Measurements from ENCODE around the gene ANXA6. TPM values are rescaled to one million over a fixed set of nuclear protein-coding genes. Genes with fewer than 3 reads are reported as not detected.
A peak's percentile ranks its signal among the peaks of the same experiment; 100 is the strongest.
"Not testable (repeated sequence)": the region's sequence is repeated elsewhere in the genome, so short reads cannot be mapped to it uniquely, and the experiment has no call there.

The ANXA6 gene
- polyA plus RNA-seq, 4 donors, result 7.2 to 74.9 (median 46.7) TPM

- WGBS, 3 donors, result 95 to 96% (median 96%) methylated on average over 1 of the region's 1 CpG
- FAIRE-seq, result no peak
These were observed 20.8 kb upstream of the ANXA6 start for GRCh38 chr5:151178372-151178771.

GRCh38 chr5:151176268-151176667, 18.7 kb upstream of the ANXA6 start:
- not testable (repeated sequence) for H3K36me3 ChIP-seq (ENCODE audit: control insufficient read depth in 3 of 3, insufficient read depth in 2 of 3, low read depth in 1 of 3, low read length in 3 of 3); H3K9me3 ChIP-seq (ENCODE audit: control insufficient read depth in 2 of 2, insufficient read depth in 1 of 2, low read depth in 1 of 2, low read length in 1 of 2); H3K4me3 ChIP-seq (ENCODE audit: low read depth in 1 of 3, low read length in 3 of 3); FAIRE-seq; DNase-seq; H3K4me1 ChIP-seq (ENCODE audit: control insufficient read depth in 3 of 3, insufficient read depth in 2 of 3, low read depth in 1 of 3, low read length in 2 of 3); H3K27ac ChIP-seq (ENCODE audit: low read depth in 1 of 3, low read length in 2 of 3); H3K27me3 ChIP-seq (ENCODE audit: control insufficient read depth in 3 of 3, insufficient read depth in 3 of 3, low read length in 3 of 3)
- WGBS, 3 donors, result 56 to 94% (median 90%) methylated on average over 5 of the region's 5 CpGs

More at GRCh38 chr5:151178372-151178771, 20.8 kb upstream of the ANXA6 start:
- H3K4me3 ChIP-seq (ENCODE audit: low read depth in 1 of 3, low read length in 3 of 3), result no peak overlapping the region
- H3K27me3 ChIP-seq (ENCODE audit: control insufficient read depth in 3 of 3, insufficient read depth in 3 of 3, low read length in 3 of 3), result no peaks in the 10 kb centered on the region
- no peaks in the 10 kb centered on the region for H3K9me3 ChIP-seq (ENCODE audit: control insufficient read depth in 2 of 2, insufficient read depth in 1 of 2, low read depth in 1 of 2, low read length in 1 of 2)
- peaks cover 0 to 19% (median 0%) of the 10 kb centered on the region in 3 donors for H3K36me3 ChIP-seq (ENCODE audit: control insufficient read depth in 3 of 3, insufficient read depth in 2 of 3, low read depth in 1 of 3, low read length in 3 of 3)
- no peaks in the 10 kb centered on the region for H3K4me1 ChIP-seq (ENCODE audit: control insufficient read depth in 3 of 3, insufficient read depth in 2 of 3, low read depth in 1 of 3, low read length in 2 of 3)
- H3K27ac ChIP-seq (ENCODE audit: low read depth in 1 of 3, low read length in 2 of 3), result no peak overlapping the region
- DNase-seq, result no peak

GRCh38 chr5:151174612-151175101, 17.1 kb upstream of the ANXA6 start:
- peaks cover 0 to 2% (median 0%) of the 10 kb centered on the region in 3 donors for H3K36me3 ChIP-seq (ENCODE audit: control insufficient read depth in 3 of 3, insufficient read depth in 2 of 3, low read depth in 1 of 3, low read length in 3 of 3)
- DNase-seq (peak in 1 of 2 donors; percentile 25), FAIRE-seq (no peak)
- H3K4me1 ChIP-seq (ENCODE audit: control insufficient read depth in 3 of 3, insufficient read depth in 2 of 3, low read depth in 1 of 3, low read length in 2 of 3), result peaks cover 0 to 4% (median 0%) of the 10 kb centered on the region in 3 donors
- H3K27ac ChIP-seq (ENCODE audit: low read depth in 1 of 3, low read length in 2 of 3), result no peak overlapping the region
- 71 to 78% (median 73%) methylated on average over 11 to 15 of the region's 15 CpGs for WGBS, 3 donors
- no peak overlapping the region for H3K4me3 ChIP-seq (ENCODE audit: low read depth in 1 of 3, low read length in 3 of 3)
- no peaks in the 10 kb centered on the region for H3K9me3 ChIP-seq (ENCODE audit: control insufficient read depth in 2 of 2, insufficient read depth in 1 of 2, low read depth in 1 of 2, low read length in 1 of 2)
- no peaks in the 10 kb centered on the region for H3K27me3 ChIP-seq (ENCODE audit: control insufficient read depth in 3 of 3, insufficient read depth in 3 of 3, low read length in 3 of 3)

- peaks cover 0 to 4% (median 0%) of the 10 kb centered on the region in 3 donors for H3K4me1 ChIP-seq (ENCODE audit: control insufficient read depth in 3 of 3, insufficient read depth in 2 of 3, low read depth in 1 of 3, low read length in 2 of 3)
- no peak for FAIRE-seq
- H3K4me3 ChIP-seq (ENCODE audit: low read depth in 1 of 3, low read length in 3 of 3), result no peak overlapping the region
- WGBS, 3 donors, result 88 to 90% (median 88%) methylated on average over 11 of the region's 11 CpGs
- no peak for DNase-seq
- H3K9me3 ChIP-seq (ENCODE audit: control insufficient read depth in 2 of 2, insufficient read depth in 1 of 2, low read depth in 1 of 2, low read length in 1 of 2), result no peaks in the 10 kb centered on the region
- no peaks in the 10 kb centered on the region for H3K27me3 ChIP-seq (ENCODE audit: control insufficient read depth in 3 of 3, insufficient read depth in 3 of 3, low read length in 3 of 3)
- H3K27ac ChIP-seq (ENCODE audit: low read depth in 1 of 3, low read length in 2 of 3), result no peak overlapping the region
- peaks cover 0 to 2% (median 0%) of the 10 kb centered on the region in 3 donors for H3K36me3 ChIP-seq (ENCODE audit: control insufficient read depth in 3 of 3, insufficient read depth in 2 of 3, low read depth in 1 of 3, low read length in 3 of 3)
These were observed 16.4 kb upstream of the ANXA6 start for GRCh38 chr5:151173711-151174611.

GRCh38 chr5:151171529-151171928, 13.9 kb upstream of the ANXA6 start:
- Histone ChIP-seq H3K36me3 (ENCODE audit: control insufficient read depth in 3 of 3, insufficient read depth in 2 of 3, low read depth in 1 of 3, low read length in 3 of 3) (no peaks in the 10 kb centered on the region), H3K4me1 (ENCODE audit: control insufficient read depth in 3 of 3, insufficient read depth in 2 of 3, low read depth in 1 of 3, low read length in 2 of 3) (peaks cover 0 to 4% (median 0%) of the 10 kb centered on the region in 3 donors), H3K27ac (ENCODE audit: low read depth in 1 of 3, low read length in 2 of 3) (no peak overlapping the region), H3K27me3 (ENCODE audit: control insufficient read depth in 3 of 3, insufficient read depth in 3 of 3, low read length in 3 of 3) (no peaks in the 10 kb centered on the region), H3K9me3 (ENCODE audit: control insufficient read depth in 2 of 2, insufficient read depth in 1 of 2, low read depth in 1 of 2, low read length in 1 of 2) (no peaks in the 10 kb centered on the region), H3K4me3 (ENCODE audit: low read depth in 1 of 3, low read length in 3 of 3) (no peak overlapping the region)
- no peak for FAIRE-seq
- WGBS, 3 donors, result 79 to 85% (median 79%) methylated on average over 1 of the region's 1 CpG
- no peak for DNase-seq

GRCh38 chr5:151168602-151169344, 11.2 kb upstream of the ANXA6 start:
- no peak for FAIRE-seq
- Histone ChIP-seq H3K27me3 (ENCODE audit: control insufficient read depth in 3 of 3, insufficient read depth in 3 of 3, low read length in 3 of 3) (no peaks in the 10 kb centered on the region), H3K4me1 (ENCODE audit: control insufficient read depth in 3 of 3, insufficient read depth in 2 of 3, low read depth in 1 of 3, low read length in 2 of 3) (peaks cover 0 to 7% (median 0%) of the 10 kb centered on the region in 3 donors), H3K9me3 (ENCODE audit: control insufficient read depth in 2 of 2, insufficient read depth in 1 of 2, low read depth in 1 of 2, low read length in 1 of 2) (no peaks in the 10 kb centered on the region), H3K27ac (ENCODE audit: low read depth in 1 of 3, low read length in 2 of 3) (no peak overlapping the region), H3K4me3 (ENCODE audit: low read depth in 1 of 3, low read length in 3 of 3) (no peak overlapping the region), H3K36me3 (ENCODE audit: control insufficient read depth in 3 of 3, insufficient read depth in 2 of 3, low read depth in 1 of 3, low read length in 3 of 3) (no peaks in the 10 kb centered on the region)
- 54 to 88% (median 85%) methylated on average over 10 of the region's 10 CpGs for WGBS, 3 donors
- DNase-seq, result no peak

GRCh38 chr5:151167022-151167421, 9.4 kb upstream of the ANXA6 start:
- DNase-seq (no peak), FAIRE-seq (no peak)
- no peak overlapping the region for H3K4me3 ChIP-seq (ENCODE audit: low read depth in 1 of 3, low read length in 3 of 3)
- no peaks in the 10 kb centered on the region for H3K36me3 ChIP-seq (ENCODE audit: control insufficient read depth in 3 of 3, insufficient read depth in 2 of 3, low read depth in 1 of 3, low read length in 3 of 3)
- peaks cover 0 to 7% (median 0%) of the 10 kb centered on the region in 3 donors for H3K4me1 ChIP-seq (ENCODE audit: control insufficient read depth in 3 of 3, insufficient read depth in 2 of 3, low read depth in 1 of 3, low read length in 2 of 3)
- no peaks in the 10 kb centered on the region for H3K27me3 ChIP-seq (ENCODE audit: control insufficient read depth in 3 of 3, insufficient read depth in 3 of 3, low read length in 3 of 3)
- no peak overlapping the region for H3K27ac ChIP-seq (ENCODE audit: low read depth in 1 of 3, low read length in 2 of 3)
- WGBS, 3 donors, result 53 to 85% (median 54%) methylated on average over 9 of the region's 9 CpGs
- no peaks in the 10 kb centered on the region for H3K9me3 ChIP-seq (ENCODE audit: control insufficient read depth in 2 of 2, insufficient read depth in 1 of 2, low read depth in 1 of 2, low read length in 1 of 2)

- Histone ChIP-seq H3K36me3 (ENCODE audit: control insufficient read depth in 3 of 3, insufficient read depth in 2 of 3, low read depth in 1 of 3, low read length in 3 of 3) (no peaks in the 10 kb centered on the region), H3K27me3 (ENCODE audit: control insufficient read depth in 3 of 3, insufficient read depth in 3 of 3, low read length in 3 of 3) (no peaks in the 10 kb centered on the region), H3K9me3 (ENCODE audit: control insufficient read depth in 2 of 2, insufficient read depth in 1 of 2, low read depth in 1 of 2, low read length in 1 of 2) (no peaks in the 10 kb centered on the region), H3K27ac (ENCODE audit: low read depth in 1 of 3, low read length in 2 of 3) (no peak overlapping the region), H3K4me1 (ENCODE audit: control insufficient read depth in 3 of 3, insufficient read depth in 2 of 3, low read depth in 1 of 3, low read length in 2 of 3) (peaks cover 0 to 3% (median 0%) of the 10 kb centered on the region in 3 donors), H3K4me3 (ENCODE audit: low read depth in 1 of 3, low read length in 3 of 3) (no peak overlapping the region)
- WGBS, 3 donors, result 35 to 41% (median 37%) methylated on average over 8 of the region's 8 CpGs
- FAIRE-seq (no peak), DNase-seq (peak; percentile 85 to 91)
These were observed 7.3 kb upstream of the ANXA6 start for GRCh38 chr5:151164687-151165392.
